GM12874 (cell line): ENCODE measurements around the gene STON2.

ENCODE experiments used
- CTCF ChIP-seq: IDR thresholded peaks from 2 replicates; pipeline ENCODE4 v1.5.1; 2011; ENCODE audit warnings: low read depth, mild to moderate bottlenecking, control low read depth, low read length, moderate library complexity; ENCODE audit not compliant: insufficient read depth

Gene STON2, protein sequence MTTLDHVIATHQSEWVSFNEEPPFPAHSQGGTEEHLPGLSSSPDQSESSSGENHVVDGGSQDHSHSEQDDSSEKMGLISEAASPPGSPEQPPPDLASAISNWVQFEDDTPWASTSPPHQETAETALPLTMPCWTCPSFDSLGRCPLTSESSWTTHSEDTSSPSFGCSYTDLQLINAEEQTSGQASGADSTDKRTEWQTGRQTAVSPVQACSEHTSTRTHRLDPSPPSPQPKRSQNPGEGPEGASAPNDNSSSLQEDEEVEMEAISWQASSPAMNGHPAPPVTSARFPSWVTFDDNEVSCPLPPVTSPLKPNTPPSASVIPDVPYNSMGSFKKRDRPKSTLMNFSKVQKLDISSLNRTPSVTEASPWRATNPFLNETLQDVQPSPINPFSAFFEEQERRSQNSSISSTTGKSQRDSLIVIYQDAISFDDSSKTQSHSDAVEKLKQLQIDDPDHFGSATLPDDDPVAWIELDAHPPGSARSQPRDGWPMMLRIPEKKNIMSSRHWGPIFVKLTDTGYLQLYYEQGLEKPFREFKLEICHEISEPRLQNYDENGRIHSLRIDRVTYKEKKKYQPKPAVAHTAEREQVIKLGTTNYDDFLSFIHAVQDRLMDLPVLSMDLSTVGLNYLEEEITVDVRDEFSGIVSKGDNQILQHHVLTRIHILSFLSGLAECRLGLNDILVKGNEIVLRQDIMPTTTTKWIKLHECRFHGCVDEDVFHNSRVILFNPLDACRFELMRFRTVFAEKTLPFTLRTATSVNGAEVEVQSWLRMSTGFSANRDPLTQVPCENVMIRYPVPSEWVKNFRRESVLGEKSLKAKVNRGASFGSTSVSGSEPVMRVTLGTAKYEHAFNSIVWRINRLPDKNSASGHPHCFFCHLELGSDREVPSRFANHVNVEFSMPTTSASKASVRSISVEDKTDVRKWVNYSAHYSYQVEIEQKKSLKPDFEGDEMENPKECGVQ

GRCh38 chr14:81400202-81400678, at the start of gene STON2:
STON2 (minus strand) TSS chr14:81400324; CDS start chr14:81398382, 1,942 bp downstream.
- TF ChIP-seq CTCF: no peak

DNA sequence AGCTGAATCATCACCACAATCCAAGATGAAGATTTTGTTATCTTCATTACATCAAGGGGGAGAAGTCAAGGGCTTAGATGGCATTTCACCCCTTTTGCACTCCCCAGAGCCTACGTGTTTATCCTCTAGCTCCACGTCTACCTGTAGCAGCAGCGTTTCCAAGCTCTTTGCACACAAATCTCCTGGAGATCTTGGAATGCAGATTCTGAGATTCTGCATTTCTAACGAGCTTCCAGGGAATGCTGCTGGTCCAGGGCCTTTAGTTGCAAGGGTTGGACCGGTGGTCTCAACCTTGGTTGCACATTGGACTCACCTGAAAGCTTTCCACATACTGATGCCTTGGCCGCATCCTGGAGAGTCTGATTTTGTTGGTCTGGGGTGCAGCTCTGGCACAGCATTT, 49.5 kb upstream of the STON2 start:
- no peak for TF ChIP-seq CTCF

DNA sequence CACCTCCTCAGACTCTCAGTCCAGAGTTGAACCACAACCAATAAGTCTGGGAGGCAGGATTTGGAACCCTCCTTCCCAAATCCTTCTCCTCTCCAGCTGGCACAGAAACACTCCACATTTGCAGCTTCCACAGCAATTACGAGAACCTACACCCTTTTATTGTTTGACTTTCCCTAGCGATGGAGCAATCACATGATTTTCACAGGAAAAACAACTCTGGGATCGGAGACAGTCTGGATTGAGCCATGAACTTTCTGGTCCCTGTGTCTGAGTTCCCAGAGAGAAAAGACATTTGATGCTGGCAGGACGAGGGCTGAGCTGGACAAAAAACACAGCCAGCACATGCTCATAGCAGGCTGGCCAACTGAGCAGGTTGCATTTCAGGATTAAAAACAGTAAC, 49.0 kb upstream of the STON2 start:
- TF ChIP-seq CTCF: no peak

DNA sequence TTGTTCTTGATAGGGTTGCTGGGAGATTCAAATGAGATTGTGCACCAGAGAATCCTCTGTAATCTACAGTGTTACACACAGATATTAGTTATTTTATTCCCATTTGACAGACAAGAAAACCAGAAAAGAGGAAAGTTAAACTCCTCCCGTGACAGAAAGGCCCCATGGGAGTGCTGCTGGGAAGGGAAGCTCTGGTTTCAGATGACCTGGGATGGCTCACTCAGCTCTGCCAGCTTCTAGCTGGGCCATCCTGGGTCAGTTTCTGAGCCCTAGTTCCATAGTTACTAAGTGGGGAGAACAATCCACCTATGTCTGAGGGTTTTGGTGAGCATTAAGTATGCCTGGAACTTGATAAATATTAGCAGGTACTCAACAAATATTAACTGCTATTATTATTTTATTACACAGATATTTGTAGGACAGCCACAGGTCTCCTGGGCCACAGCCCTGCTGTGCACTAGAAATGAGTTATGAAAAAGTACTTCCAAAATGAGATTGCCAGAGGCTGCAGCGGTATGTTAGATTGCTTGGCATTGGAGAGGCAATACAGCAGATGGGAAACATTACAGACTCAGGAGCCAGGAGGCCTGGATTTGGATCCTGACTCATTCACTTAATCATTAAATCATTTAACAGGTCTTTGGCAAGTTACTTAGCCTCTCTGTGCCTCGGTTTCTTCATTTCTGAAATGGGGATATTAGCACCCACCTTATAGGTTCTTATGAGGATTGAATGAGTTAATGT, 47.1 kb upstream of the STON2 start:
- no peak for TF ChIP-seq CTCF

DNA sequence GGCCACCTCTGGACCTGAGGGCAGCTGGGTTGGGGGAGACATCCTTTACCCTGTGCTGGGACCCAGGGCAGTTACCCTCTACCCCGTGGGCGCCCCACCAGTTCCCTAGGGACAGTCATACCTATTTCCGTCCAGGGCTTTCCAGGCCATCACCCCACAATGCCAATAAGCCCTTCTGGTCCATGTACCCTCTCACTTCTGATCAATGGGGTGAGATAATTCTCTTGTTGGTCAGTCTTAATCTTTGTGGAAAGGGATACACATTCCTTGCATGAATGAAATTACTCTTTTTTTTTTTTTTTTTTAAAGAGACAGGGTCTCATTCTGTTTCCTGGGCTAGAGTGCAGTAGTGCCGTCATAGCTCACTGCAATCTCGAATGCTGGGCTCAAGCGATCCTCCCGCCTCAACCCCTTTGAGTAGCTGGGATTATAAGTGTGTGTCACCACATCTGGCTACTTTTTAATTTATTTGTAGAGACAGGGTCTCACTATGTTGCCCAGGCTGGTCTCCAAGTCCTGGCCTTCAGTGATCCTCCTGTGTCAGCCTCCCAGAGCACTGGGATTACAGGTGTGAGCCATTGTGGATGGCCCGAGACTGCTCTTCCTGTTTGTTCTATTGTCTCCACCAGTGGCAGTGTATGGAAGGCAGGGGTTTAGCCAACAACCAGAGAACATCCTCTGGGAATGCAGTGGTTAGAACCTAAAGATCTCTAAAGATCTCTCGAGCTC, 46.3 kb upstream of the STON2 start:
- TF ChIP-seq CTCF: no peak

GRCh38 chr14:81441626-81442134, 41.6 kb upstream of the STON2 start:
- no peak for TF ChIP-seq CTCF
